Colonic mucosa (tissue), 4 donors: Measurements from ENCODE around the gene UPK1A. TPM values are rescaled to one million over a fixed set of nuclear protein-coding genes. Genes with fewer than 3 reads are reported as not detected.

Experiments used
- DNase-seq: peaks from one replicate; pipeline ENCODE4 v3.0.0-alpha.2; 2020
- H3K27ac ChIP-seq: fragments of 200-600 bp; one replicate; pipeline ENCODE4 v1.8.0; 2021
- H3K27me3 ChIP-seq: fragments of 200-600 bp; one replicate; pipeline ENCODE4 v1.8.0; 2021
- H3K36me3 ChIP-seq: fragments of 200-600 bp; one replicate; pipeline ENCODE4 v1.8.0; 2021
- H3K4me1 ChIP-seq: fragments of 200-600 bp; one replicate; pipeline ENCODE4 v1.8.0; 2021; ENCODE audit warnings: mild to moderate bottlenecking
- H3K4me3 ChIP-seq: fragments of 200-600 bp; one replicate; pipeline ENCODE4 v1.8.0; 2021
- H3K9ac ChIP-seq, 2 donors: one replicate each; pipeline ENCODE4 v1.7.0; 2013; ENCODE audit warnings: control low read depth in 2 of 2, low read depth in 2 of 2, low read length in 2 of 2
- H3K9me3 ChIP-seq: fragments of 200-600 bp; one replicate; pipeline ENCODE4 v1.8.0; 2021
- intact Hi-C: fragments of 100-400 bp; cut with DNase I; formaldehyde crosslinking; loops from one replicate; pipeline ENCODE4 v1.14.1; 2022
- total RNA-seq, 2 donors: library from RNA; stranded (reverse); fragmentation: NEBNext Ultra II Directional in 1 of 2; extraction: Animal tissue kit (Norgen Biotek cat#: 25700) in 1 of 2; gene quantifications; one replicate each; pipeline ENCODE4 v1.2.1, GENCODE V29; 2021
- TF ChIP-seq, protein P1 (sequence below): fragments of 200-600 bp; IDR thresholded peaks from one replicate; pipeline ENCODE4 v1.8.0; 2022; ENCODE audit warnings: antibody characterized with exemption, mild to moderate bottlenecking
- donor health status: healthy.
- donor health status: DM: no; HTN: no; CAD: no.
- donor health status: DM: no; HTN: no; CAD: no.

Gene UPK1A
- total RNA-seq, 2 donors from 2014 or later = not detected

GRCh38 chr19:35665157-35665556, 1.2 kb upstream of the UPK1A start:
- Histone ChIP-seq H3K36me3 (no peaks in the 10 kb centered on the region), H3K9me3 (no peaks in the 10 kb centered on the region), H3K9ac (no peak overlapping the region), H3K4me3 (no peak overlapping the region), H3K4me1 (no peaks in the 10 kb centered on the region), H3K27me3 (no peaks in the 10 kb centered on the region), H3K27ac (no peak overlapping the region)
- no peak for DNase-seq
- TF ChIP-seq, protein P1, sequence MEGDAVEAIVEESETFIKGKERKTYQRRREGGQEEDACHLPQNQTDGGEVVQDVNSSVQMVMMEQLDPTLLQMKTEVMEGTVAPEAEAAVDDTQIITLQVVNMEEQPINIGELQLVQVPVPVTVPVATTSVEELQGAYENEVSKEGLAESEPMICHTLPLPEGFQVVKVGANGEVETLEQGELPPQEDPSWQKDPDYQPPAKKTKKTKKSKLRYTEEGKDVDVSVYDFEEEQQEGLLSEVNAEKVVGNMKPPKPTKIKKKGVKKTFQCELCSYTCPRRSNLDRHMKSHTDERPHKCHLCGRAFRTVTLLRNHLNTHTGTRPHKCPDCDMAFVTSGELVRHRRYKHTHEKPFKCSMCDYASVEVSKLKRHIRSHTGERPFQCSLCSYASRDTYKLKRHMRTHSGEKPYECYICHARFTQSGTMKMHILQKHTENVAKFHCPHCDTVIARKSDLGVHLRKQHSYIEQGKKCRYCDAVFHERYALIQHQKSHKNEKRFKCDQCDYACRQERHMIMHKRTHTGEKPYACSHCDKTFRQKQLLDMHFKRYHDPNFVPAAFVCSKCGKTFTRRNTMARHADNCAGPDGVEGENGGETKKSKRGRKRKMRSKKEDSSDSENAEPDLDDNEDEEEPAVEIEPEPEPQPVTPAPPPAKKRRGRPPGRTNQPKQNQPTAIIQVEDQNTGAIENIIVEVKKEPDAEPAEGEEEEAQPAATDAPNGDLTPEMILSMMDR = no peak
- intact Hi-C loops = no loop called here

DNA sequence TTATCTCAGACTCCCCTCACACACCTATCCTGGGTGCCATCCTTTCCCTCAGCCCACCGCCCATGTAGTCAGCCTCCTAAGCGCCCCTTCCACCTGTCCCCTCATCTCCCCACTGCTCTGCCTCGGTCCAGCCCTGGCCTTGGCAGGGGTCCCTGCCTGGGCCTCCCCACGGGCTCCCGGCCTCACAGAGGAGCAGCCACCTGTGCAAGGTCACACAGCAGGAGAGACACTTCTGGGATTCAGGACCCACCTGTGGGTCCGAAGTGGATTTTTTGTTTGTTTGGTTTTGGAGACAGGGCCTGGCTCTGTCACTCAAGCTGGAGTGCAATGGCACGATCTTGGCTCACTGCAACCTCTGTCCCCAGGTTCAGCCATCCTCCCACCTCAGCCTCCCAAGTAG, 713 bp upstream of the UPK1A start:
- Histone ChIP-seq H3K36me3 (no peaks in the 10 kb centered on the region), H3K9ac (no peak overlapping the region)
- DNase-seq = no peak

GRCh38 chr19:35669566-35669965, 3.2 kb downstream of the UPK1A start:
- Histone ChIP-seq H3K27me3 (peaks cover 18% of the 10 kb centered on the region), H3K9ac (no peak overlapping the region), H3K27ac (no peak overlapping the region), H3K4me3 (no peak overlapping the region), H3K9me3 (no peaks in the 10 kb centered on the region), H3K36me3 (no peaks in the 10 kb centered on the region), H3K4me1 (no peaks in the 10 kb centered on the region)
- no peak for DNase-seq
- TF ChIP-seq, protein P1 = no peak
- intact Hi-C loops = no loop called here

More for the DNA sequence above, 713 bp upstream of the UPK1A start:
- Histone ChIP-seq H3K27ac (no peak overlapping the region), H3K9me3 (no peaks in the 10 kb centered on the region), H3K27me3 (no peaks in the 10 kb centered on the region), H3K4me1 (no peaks in the 10 kb centered on the region), H3K4me3 (no peak overlapping the region)
- TF ChIP-seq, protein P1 = no peak
- intact Hi-C loops = no loop called here

DNA sequence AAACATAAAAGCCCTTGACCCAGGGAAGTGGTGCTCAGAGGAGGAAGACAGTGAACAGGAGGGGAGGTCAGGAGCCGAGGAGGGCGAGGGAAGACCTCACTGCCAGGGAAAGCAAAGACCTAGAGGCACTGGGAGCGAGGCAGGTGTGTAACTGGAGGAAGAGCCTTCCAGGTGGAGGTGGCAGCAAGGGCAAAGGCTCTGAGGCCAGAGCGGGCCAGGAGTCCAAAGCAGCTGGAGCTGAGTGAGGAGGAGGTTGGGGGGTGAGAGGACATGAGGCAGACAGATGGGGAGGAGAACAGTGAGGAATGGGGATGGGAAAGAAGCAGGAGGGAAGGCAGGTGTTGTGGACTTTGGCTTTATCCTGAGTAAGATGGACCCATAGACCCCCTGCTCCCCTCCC, 3.7 kb downstream of the UPK1A start:
- DNase-seq = no peak
- intact Hi-C loops = no loop called here
- TF ChIP-seq, protein P1 = no peak
- Histone ChIP-seq H3K36me3 (no peaks in the 10 kb centered on the region), H3K4me3 (no peak overlapping the region), H3K9ac (no peak overlapping the region), H3K27me3 (peaks cover 18% of the 10 kb centered on the region), H3K9me3 (no peaks in the 10 kb centered on the region), H3K27ac (no peak overlapping the region), H3K4me1 (no peaks in the 10 kb centered on the region)

- H3K27me3 ChIP-seq = peaks cover 18% of the 10 kb centered on the region
- intact Hi-C loops = no loop called here
- no peak overlapping the region for H3K27ac ChIP-seq
Observed at GRCh38 chr19:35670686-35671085, 4.4 kb downstream of the UPK1A start.

More at GRCh38 chr19:35670686-35671085, 4.4 kb downstream of the UPK1A start:
- TF ChIP-seq, protein P1 = no peak
- Histone ChIP-seq H3K9me3 (no peaks in the 10 kb centered on the region), H3K4me1 (no peaks in the 10 kb centered on the region), H3K36me3 (no peaks in the 10 kb centered on the region), H3K4me3 (no peak overlapping the region), H3K9ac (no peak overlapping the region)
- DNase-seq = no peak
